NCI-H345 treated with DMSO at 0.1 percent for 48 hours (cell line): ENCODE measurements around the gene ZNF19.
A peak's percentile ranks its signal among the peaks of the same experiment; 100 is the strongest.

Experiments
- DNase-seq: peaks from one replicate; lab custom pipeline; 2025; ENCODE audit not compliant: unreplicated experiment; lab: John Stamatoyannopoulos, UW

ZNF19 gene

DNA sequence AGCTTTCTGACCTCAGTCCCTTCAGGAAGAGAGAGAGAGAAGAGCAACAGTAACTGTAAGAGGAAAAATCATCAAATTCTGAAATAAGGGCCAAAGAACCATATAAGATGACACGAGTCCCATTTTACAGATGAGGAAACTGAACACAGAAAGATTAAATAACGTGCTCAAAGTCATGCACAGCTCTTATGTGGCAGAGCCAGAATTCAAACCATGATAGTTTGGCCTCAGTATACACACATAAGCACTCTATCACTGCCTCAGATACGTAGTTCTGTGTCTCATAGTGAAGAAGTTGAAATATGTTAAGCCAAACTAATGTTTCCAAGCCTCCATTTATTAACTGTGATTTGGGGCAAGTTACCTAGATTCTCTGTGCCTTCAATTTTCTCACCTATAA, 1.9 kb upstream of the ZNF19 start:
- DNase-seq: no peak

DNA sequence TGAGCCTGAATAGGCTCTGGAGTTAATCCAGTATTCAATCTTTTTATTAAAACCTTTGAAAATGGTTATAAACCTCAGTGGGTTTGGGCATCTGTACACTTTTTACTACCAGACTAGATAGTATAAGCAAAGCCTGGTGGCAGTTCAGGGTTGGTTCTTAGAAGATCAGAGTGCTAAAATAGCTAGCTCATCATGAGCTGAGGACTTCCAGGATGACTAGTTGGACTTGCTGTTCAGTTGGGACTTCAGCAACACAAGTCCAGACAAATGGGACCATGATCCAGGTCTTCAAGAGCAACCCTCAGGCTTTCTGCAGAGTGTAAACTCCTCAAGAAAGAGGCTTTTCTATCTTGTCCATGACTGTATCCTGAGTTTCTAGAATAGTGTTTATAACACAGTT, 1.2 kb upstream of the ZNF19 start:
- no peak for DNase-seq

DNA sequence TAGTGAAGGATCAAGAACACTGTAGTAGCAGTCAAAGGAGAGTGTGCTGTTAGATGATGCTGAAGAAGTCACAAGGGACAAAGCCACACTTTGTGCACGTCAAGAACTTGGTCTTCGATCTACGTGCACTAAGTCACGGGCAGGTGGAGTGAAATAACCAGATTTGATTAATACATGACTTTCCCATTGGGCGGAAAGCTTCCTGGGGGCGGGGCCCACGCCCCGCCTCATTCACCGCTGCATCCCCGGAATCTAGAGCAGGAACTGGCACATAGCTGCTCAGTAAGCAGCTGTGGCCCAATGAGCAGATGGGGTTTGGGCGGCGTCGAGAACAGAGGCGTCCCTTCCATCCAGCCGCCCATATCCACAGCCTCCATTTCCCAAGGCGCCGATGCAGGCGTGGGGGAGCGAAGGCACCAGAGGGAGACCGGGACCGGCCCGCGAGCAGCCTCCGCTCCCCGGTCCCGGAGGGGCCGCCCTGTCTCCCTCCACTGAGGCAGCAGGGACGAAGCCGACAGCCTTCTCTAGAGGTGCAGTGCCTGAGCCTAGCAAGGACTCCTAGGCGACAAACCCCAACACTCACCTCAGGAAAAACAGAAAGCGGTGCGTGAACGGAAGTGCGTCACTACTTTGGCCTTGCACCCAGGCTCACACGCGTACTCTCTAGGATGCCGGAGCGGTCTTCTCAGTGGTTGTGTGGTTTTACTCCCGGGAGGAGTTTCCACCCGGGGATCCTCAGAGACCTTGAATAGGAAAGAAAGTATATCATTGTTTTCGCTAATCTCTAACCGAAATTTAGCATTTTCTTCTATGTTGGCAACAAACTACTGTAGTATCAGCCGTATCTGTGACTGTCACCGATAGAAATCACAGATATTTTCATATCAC, 4.9 kb downstream of the ZNF19 start:
- peak; percentile 57 for DNase-seq

DNA sequence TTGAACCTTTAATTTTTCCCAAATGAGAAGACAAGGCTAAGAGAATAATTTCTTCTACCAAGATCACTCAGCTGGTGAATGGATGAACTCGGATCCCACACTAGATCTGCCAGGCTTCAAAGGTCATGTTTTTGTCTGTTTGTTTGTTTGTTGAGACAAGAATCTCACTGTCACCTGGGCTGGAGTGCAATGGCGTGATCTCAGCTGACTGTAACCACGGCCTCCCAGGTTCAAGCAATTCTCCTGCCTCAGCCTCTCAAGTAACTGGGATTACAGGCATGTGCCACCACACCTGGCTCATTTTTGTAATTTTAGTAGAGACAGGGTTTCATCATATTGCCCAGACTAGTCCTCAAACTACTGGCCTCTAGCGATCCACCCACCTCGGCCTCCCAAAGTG, 6.6 kb downstream of the ZNF19 start:
- no peak for DNase-seq

DNA sequence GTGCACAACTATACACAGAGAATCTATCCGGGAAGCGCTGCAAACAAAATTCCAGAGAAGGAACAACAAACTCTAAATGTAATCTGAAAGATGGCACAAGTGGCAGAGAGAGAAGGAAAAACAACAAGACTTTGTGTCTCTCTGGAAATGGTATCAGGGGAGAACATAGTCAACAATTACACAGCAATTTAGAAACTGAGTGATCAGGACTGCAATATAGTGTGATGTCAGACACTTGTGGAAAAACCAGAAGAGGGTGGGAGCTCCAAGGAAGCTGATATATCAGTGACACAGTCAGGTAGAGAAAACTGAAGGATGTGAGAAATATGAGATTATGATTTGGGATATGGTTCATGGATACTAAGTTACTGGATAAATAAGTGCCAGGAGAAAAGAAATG, 8.2 kb downstream of the ZNF19 start:
- DNase-seq: no peak

DNA sequence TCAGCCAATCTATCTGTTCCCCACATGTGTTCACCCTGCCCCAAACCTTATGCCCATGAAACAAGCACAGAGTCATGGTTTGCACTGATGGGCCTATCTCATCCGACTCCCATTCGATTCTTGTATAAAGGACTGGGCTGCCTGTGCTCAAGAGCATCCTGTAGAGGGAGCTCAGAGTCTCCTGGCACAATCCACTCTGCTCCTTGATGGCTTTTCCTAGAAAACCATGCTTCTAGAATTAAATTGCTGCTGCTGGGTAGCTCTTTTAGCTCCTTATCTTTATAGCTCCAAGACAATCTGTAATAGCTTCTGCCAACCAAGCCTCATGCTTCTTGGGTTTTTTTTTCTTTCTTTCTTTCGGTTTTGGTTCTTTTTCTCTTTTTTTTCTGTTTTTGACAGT, 9.7 kb downstream of the ZNF19 start:
- no peak for DNase-seq

DNA sequence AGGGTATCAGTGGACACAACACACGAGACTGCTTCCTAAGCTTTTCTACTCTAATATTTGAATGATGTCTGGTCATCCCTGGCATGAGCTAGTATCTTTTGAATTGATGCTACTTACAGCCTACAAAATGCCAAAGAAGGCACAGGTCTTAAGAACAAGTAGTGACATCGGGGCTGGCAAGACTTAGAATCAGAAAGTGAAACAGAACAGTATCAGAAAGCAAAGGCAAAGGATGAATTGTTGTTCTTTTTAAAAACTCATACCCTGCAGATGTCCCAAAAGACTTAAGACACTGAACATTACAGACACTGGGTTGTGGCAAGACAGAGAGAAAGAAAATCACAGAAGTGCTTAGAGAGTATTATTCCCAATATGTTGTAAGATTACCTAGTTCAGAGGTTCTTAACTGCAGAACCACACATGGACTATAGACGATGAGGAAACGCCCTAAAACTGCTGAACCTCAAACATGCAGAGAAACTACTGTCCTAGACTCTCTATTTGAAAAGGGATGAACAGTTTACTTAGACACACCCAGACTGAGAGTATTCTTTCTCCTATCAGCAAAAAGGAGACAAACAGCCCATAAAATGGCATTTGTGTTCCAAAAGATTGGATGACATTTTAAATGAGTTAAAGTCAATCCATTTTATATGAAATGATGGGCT, 12.5 kb downstream of the ZNF19 start:
- no peak for DNase-seq

DNA sequence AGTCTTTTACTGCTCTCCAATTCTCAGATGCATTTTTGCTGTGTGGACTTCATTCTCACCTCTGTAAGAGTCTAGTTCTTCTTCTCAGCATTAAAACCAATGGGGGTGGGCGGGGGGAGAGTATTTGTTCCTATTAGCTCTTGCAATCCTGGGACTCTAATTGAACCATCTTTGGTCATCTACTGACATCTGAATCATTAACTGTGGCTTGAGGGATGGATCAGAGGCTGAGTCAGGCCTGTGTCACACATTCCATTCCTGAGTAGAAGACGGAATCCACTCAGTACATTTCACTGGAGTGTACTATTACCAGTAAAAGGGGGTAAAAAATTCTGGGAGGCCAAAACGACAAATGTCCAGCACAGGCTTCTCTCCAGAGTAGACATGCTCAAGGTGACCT, 14.3 kb downstream of the ZNF19 start:
- no peak for DNase-seq

DNA sequence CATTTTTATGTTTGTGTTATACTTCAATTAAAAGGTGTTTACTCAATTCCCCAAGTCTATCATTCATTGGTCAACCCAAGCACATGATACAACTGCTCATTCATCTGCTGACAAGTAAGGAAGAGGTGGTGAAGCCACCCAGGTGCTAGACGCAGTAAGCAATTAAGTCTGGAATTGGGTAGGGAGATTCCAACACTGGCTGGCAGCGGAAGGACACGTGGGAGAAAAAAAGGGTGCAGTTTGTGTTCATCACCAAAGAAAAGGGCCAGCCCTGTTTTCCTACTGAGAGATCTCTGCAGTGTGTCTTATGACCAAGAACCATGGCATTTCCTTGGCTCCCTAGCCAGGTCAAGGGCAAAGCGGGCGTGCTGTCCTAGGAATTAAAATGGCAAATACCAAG, 15.2 kb downstream of the ZNF19 start:
- DNase-seq: no peak

DNA sequence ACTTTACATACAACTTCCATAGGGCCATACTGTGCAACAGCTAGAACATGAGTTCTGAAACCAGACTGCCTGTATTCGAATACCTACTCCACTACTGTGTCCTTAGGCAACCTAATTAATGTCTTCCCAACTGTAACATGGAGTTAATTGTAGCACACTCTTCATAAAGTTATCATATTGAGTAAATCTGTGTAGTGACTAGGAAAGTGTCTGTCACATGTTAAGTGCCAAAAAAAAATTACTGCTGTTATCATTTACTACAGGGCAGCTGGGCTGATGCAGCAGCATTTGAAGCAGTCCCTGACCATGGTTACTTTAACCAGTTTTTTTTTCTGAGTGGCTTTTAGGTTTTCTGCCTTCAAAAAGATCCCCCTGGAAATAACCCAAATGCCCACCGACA, 16.2 kb downstream of the ZNF19 start:
- DNase-seq: no peak

DNA sequence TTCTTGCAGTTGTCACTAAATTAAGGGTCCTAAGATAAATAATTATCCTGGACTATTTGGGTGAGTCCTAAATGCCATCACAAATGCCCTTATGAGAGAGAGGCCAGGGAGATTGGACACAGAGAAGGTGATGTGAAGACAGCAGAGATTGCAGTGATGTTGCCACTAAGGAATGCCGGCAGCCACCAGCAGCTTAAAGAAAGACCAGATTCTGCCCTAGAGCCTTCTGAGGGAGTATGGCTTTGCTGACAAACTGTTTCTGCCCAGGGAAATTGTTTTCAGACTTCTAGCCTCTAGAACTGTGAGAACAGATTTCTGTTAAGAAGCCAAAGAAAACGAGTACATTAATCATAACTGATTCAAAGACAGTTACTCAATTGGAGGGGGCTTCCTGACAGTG, 17.1 kb downstream of the ZNF19 start:
- DNase-seq: no peak

DNA sequence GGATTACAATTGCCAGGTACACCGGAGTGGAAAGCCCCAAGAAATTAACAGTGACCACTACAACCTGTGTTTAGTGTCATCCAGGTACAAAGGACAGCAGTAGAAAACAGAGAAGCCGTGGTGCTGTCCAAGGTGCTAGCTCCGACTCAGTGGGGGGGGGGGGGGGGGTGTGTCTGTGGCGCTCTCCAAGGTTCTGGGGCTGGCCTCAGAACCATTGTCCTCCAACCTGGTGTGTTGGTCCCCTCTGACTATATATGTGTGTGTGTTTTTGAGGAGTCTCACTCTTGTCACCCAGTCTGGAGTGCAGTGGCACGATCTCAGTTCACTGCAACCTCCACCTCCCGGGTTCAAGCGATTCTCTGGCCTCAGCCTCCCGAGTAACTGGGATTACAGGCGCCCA, 21.3 kb downstream of the ZNF19 start:
- no peak for DNase-seq

DNA sequence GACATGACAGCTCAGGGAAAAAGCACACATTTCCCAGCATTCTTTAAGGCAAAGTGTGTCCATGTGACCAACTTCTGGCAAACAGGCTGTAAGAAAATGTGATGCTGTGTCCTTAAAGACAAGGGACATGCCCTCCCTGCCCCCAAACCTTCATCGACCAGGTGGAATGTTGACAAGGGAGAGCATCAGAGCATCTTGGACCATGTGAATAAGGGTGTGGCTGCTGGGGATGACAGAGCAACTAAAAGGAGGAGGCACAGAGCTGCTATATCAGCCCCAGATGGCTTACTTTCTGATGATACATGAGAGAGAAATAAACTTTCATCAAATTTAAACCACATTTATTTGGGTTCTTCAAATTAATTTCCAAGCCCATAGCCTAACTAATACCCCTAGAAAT, 24.9 kb downstream of the ZNF19 start:
- no peak for DNase-seq

DNA sequence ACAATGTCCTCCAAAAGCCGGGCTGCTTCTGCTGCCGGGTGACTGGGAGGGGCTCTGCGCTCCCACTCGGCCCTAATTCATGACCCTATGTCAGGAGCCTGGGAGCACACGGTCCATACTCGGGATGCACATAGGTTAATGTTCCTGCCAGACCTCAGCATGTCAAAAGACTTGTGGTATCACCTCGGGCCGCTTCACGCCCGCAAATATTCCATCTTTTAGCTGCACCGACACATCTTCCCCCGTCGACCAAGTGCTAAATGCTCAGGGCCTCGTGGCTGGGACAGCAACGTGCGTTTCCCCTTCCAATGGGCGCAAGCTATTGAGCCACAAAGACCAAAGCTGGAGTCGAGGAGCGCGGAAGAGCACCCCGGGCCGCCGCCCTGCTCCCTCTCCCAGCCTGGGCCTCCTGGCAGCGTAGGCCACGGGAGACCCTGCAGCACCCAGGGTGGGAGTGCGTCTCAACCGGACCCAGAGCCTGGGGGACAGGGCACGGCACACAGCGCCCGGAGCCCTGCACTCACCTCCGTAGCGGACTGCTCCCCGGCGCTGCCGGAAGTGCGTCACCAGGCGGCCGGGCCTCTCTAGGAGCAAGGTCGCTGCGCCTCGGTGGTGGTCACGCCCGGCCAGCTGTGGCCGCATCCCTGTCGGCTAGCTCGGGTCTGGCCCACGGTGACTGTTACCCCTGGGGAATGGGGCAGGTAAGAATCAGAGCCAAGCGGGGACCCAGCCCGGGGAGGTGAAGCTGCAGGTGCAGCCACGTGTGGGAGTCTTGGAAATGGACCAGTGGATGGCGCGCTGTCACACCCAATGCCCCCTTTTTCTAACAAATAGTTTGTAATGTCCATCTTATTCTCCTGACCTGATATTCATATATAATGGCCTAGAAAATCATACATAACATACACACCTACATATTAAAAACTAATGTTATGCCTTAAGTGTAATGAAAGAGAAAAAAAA, 27.2 kb downstream of the ZNF19 start, which contains the start of gene ZNF23:
Gene ZNF23, minus strand, starts transcription at position 562 of the 963 bp plus-strand sequence. CDS start 5,451 bp downstream, outside the sequence.
- peak; percentile 29 for DNase-seq

DNA sequence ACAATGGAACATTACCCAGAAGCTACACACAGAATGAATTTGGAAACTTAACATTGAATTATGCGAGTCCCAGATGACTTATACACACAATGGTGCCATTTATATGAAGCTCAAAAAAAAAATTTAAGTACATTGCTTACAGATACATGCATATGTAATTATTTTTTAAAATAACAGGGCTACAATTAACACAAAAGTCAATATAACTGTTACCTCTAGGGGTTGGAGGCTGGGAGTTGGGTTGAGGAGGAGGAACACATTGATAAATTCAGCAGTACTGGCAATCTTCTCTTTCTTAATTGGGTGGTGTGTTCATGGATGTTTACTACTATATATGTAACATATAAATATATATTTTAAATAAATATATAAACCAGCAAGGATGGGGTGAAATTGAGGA, 28.2 kb downstream of the ZNF19 start:
- DNase-seq: no peak

DNA sequence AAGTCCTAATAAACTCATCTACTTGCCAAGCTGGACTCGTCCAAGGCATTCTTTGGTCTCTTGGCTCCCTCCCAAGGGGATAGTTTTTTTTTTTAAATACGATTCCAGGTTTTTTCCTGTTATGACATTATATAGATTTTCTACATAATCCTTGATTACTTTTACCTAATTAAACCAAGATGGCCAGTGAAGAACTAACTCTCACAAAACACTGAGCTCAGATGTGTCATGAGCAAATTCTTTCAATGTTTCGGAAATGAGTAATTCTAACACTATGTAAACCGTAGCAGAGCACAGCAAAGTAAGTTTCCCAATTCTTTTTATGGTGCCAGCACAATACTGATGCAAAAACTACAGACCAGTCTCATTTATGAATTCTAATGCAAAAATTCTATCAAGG, 28.9 kb downstream of the ZNF19 start:
- DNase-seq: no peak

DNA sequence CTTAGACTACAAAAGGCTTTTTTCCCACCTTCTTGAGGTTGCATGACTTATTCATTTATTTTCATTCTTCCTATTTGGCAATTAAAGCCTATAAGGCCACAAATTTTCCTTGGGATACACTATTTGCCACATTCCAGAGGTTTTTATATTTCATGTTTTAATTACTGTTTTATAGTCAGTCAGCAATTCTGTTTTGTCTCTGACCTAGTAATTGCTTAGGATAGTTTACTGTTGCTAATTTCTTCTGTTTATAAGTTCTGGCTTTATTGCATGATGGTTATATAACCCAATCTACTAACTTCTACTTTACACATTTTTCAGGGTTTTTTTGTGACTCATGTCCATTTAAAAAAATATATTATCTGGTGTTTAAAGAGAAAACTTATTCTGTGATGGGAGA, 29.6 kb downstream of the ZNF19 start:
- DNase-seq: no peak

DNA sequence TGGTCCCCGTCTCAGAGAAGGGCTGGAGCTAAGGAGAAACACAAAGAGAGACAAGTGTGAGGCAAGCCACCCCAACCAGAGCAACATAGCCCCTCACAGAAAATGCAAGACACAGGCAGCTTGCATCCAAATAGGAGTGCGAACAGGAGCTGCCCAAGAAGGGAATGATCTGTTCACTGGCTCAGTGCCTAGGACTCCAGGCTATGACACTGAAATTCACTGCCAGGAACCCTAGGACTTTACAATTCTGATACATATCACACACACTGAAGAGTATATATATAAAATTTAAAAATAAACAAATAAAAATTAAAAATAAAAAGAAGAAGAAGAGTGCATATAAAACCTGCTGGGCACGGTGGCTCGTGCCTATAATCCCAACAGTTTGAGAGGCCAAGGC, 32.3 kb downstream of the ZNF19 start:
- no peak for DNase-seq

DNA sequence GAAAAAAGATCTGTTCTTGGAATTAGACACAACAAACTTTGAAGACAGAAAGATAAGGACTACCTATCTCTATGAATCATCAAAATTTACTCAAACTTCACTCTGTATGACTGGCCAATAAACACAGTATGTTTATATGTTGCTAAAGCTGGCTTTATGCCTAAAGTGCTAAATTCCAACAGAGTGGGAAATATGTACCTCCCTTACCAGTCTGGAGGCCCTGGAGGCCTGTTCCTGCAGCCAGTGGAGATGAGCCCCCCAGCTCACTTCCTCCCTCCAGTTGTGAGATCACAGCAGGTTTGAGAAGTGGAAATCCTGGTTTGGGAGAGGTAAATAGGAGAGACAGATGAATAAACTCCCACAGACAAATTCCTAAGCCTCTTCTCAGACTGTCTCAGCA, 36.1 kb downstream of the ZNF19 start:
- DNase-seq: no peak

DNA sequence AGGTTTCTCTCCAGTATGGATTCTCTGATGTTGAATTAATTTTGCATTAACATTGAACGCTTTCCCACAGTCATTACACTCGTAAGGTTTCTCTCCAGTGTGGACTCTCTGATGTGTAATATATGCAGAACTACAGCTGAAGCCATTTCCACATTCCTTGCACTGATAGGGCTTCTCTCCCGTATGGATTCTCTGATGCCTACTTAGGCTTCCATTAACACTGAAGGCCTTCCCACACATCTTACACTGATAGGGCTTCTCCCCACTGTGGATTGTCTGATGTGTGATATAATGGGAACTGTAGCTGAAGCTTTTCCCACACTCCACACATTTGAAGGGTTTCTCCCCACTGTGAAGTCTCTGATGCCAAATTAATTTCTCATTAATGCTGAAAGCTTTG, 40.1 kb downstream of the ZNF19 start:
- DNase-seq: no peak

DNA sequence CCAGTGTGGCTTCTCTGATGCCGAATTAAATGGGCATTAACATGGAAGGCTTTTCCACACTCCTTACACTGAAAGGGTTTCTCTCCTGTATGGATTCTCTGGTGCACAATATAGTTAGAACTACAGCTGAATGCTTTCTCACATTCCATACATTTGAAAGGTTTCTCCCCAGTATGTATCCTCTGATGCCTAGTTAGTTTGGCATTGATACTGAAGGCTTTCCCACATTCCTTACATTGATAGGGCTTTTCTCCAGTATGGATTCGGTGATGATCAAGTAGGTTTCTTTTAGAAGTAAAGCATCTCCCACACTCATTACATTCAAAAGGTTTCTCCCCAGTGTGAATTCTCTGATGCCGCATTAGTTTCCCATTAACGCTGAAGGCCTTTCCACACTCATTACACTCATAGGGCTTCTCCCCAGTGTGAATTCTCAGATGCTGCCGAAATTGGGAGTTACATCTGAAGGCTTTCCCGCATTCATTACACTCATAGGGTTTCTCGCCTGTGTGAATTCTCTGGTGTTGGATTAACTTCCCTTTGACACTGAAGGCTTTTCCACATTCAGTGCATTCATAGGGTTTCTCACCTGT, 40.8 kb downstream of the ZNF19 start:
- DNase-seq: no peak
